Right lobe of liver (tissue), 4 donors: ENCODE results near the gene CCDC86.

Experiments
- POLR2A ChIP-seq: fragments of 450-650 bp; IDR thresholded peaks from one replicate; pipeline ENCODE4 v1.6.1; 2017; ENCODE audit warnings: antibody characterized with exemption, mild to moderate bottlenecking
- TF ChIP-seq, protein P1 (sequence below), 4 donors: fragments of 200-600 bp in 3 of 4; fragments of 450-650 bp in 1 of 4; IDR thresholded peaks; one replicate each; pipeline versions ENCODE4 v1.5.1 to v1.8.0; 2016 to 2022; ENCODE audit warnings: antibody characterized with exemption in 4 of 4, mild to moderate bottlenecking in 2 of 4
- donor health status: DM: no; HTN: no; CAD: no.
- donor health status: DM: no; HTN: no; CAD: no.
- donor health status: DM: no; HTN: yes; CAD: no.

DNA sequence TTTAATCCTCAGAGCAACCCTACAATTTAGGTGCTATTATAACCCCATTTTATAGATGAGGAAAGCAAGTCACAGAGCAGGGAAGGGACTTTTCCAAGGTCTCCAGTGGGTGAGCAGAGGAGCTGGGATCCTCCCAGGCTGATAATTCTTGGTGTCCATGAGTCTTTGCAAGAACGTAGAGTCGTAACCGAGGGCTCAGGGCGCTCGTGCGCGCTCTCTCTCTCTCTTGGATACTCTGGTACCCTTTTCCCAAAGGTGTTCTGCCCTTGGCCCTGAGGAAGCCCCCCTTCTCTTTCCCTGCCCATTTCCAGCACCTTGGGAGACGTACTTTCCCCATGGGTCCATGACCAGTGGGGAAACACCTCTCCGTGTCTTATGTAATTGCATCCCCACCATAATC lies 20.3 kb downstream of the CCDC86 start:
- TF ChIP-seq, protein P1, sequence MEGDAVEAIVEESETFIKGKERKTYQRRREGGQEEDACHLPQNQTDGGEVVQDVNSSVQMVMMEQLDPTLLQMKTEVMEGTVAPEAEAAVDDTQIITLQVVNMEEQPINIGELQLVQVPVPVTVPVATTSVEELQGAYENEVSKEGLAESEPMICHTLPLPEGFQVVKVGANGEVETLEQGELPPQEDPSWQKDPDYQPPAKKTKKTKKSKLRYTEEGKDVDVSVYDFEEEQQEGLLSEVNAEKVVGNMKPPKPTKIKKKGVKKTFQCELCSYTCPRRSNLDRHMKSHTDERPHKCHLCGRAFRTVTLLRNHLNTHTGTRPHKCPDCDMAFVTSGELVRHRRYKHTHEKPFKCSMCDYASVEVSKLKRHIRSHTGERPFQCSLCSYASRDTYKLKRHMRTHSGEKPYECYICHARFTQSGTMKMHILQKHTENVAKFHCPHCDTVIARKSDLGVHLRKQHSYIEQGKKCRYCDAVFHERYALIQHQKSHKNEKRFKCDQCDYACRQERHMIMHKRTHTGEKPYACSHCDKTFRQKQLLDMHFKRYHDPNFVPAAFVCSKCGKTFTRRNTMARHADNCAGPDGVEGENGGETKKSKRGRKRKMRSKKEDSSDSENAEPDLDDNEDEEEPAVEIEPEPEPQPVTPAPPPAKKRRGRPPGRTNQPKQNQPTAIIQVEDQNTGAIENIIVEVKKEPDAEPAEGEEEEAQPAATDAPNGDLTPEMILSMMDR (IDR thresholded peaks at IDR 0.05), result no peak
- TF ChIP-seq POLR2A, result no peak
